GM12801 (cell line): ENCODE results near the gene ZFYVE21.

Source experiments
- TF ChIP-seq, protein P1 (sequence below): IDR thresholded peaks from one replicate; pipeline ENCODE4 v1.5.1; 2011; ENCODE audit warnings: control low read depth; ENCODE audit not compliant: insufficient read length; ENCODE audit errors: extremely low read depth

The ZFYVE21 gene

GRCh38 chr14:103724116-103724515, 8.5 kb downstream of the ZFYVE21 start:
- TF ChIP-seq, protein P1, sequence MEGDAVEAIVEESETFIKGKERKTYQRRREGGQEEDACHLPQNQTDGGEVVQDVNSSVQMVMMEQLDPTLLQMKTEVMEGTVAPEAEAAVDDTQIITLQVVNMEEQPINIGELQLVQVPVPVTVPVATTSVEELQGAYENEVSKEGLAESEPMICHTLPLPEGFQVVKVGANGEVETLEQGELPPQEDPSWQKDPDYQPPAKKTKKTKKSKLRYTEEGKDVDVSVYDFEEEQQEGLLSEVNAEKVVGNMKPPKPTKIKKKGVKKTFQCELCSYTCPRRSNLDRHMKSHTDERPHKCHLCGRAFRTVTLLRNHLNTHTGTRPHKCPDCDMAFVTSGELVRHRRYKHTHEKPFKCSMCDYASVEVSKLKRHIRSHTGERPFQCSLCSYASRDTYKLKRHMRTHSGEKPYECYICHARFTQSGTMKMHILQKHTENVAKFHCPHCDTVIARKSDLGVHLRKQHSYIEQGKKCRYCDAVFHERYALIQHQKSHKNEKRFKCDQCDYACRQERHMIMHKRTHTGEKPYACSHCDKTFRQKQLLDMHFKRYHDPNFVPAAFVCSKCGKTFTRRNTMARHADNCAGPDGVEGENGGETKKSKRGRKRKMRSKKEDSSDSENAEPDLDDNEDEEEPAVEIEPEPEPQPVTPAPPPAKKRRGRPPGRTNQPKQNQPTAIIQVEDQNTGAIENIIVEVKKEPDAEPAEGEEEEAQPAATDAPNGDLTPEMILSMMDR, result no peak

GRCh38 chr14:103725001-103725682, 9.5 kb downstream of the ZFYVE21 start:
- TF ChIP-seq, protein P1, result no peak

- TF ChIP-seq, protein P1, result no peak
Observed at GRCh38 chr14:103725739-103726395, 10.3 kb downstream of the ZFYVE21 start.

- TF ChIP-seq, protein P1, result no peak
Observed at GRCh38 chr14:103726474-103726873, 10.9 kb downstream of the ZFYVE21 start.

- TF ChIP-seq, protein P1, result no peak
Observed at GRCh38 chr14:103727313-103727980, 11.8 kb downstream of the ZFYVE21 start.

- TF ChIP-seq, protein P1, result no peak
Observed at GRCh38 chr14:103728141-103728540, 12.5 kb downstream of the ZFYVE21 start.

- TF ChIP-seq, protein P1, result no peak
Observed at GRCh38 chr14:103728721-103729120, 13.1 kb downstream of the ZFYVE21 start.
